OCI-LY1 (cell line): ENCODE data around the gene FAM107B.

ENCODE experiments used
- EZH2 ChIP-seq: fragments of 200-600 bp; sonication (generic), shearing (Covaris generic); IDR thresholded peaks from 2 replicates; pipeline ENCODE4 v1.8.0; 2017; ENCODE audit warnings: borderline replicate concordance, mixed run types, mild to moderate bottlenecking, antibody characterized with exemption, low read length, moderate library complexity, mixed read lengths
- TF ChIP-seq, protein P1 (sequence below): fragments of 200-600 bp; sonication (generic), shearing (Covaris generic); IDR thresholded peaks from 2 replicates; pipeline ENCODE4 v1.5.1; 2017; ENCODE audit warnings: mild to moderate bottlenecking, antibody characterized with exemption, low read length, moderate library complexity, mixed read lengths

DNA sequence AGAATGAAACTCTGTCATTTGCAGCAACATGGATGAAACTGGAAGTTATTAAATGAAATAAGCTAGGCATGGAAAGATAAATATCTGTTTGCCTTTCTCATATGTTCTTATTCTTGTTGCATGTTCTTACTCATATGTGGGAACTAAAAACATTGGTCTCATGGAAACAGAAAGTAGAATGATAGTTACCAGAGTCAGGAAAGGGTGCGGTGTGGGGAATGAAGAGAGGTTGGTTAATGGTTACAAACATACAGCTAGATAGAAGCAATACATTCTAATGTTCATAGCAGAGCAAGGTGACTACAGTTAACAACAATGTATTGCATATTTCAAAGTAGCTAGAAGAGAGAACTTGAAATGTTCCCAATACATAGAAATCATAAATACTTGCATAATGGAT is 105.1 kb downstream of the FAM107B start:
- TF ChIP-seq, protein P1, sequence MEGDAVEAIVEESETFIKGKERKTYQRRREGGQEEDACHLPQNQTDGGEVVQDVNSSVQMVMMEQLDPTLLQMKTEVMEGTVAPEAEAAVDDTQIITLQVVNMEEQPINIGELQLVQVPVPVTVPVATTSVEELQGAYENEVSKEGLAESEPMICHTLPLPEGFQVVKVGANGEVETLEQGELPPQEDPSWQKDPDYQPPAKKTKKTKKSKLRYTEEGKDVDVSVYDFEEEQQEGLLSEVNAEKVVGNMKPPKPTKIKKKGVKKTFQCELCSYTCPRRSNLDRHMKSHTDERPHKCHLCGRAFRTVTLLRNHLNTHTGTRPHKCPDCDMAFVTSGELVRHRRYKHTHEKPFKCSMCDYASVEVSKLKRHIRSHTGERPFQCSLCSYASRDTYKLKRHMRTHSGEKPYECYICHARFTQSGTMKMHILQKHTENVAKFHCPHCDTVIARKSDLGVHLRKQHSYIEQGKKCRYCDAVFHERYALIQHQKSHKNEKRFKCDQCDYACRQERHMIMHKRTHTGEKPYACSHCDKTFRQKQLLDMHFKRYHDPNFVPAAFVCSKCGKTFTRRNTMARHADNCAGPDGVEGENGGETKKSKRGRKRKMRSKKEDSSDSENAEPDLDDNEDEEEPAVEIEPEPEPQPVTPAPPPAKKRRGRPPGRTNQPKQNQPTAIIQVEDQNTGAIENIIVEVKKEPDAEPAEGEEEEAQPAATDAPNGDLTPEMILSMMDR, result no peak
- TF ChIP-seq EZH2, result no peak
